Endothelial cell of umbilical vein (primary cell): ENCODE results near the gene SMARCA2. TPM values are rescaled to one million over a fixed set of nuclear protein-coding genes. Genes with fewer than 3 reads are reported as not detected.

Experiments
- BruUV-seq: library from RNA; stranded (reverse); fragments of 400-500 nt; replicated peaks from 2 replicates; lab custom pipeline; 2021; lab: Mats Ljungman, UMichigan
- CTCF ChIA-PET: fragments of 300-600, 350-600 bp; sonication (Branson Sonifier 250); formaldehyde crosslinking; loops from one replicate; lab custom pipeline; 2021; ENCODE audit warnings: antibody characterized with exemption, inconsistent platforms; lab: Charles Lee
- POLR2A ChIA-PET: fragments of 300-600, 350-600 bp; sonication (Branson Sonifier 250); formaldehyde crosslinking; loops from one replicate; lab custom pipeline; 2021; ENCODE audit warnings: antibody characterized with exemption, inconsistent platforms; lab: Charles Lee
- DNase-seq: peaks from one replicate; pipeline ENCODE4 v3.0.0-alpha.2; 2011; ENCODE audit warnings: low read depth, low spot score
- FAIRE-seq: peaks from 2 replicates; lab custom pipeline; 2011; peaks lifted over from hg19 to GRCh38; lab: Jason Lieb, UNC
- H2AFZ ChIP-seq: 2 replicates; pipeline ENCODE4 v1.6.0; 2012; ENCODE audit warnings: low read depth, low read length, control low read depth, inconsistent platforms
- H3K27ac ChIP-seq: 2 replicates; pipeline ENCODE4 v1.5.1; 2011; ENCODE audit warnings: low read depth, mild to moderate bottlenecking, control low read depth, low read length, moderate library complexity; ENCODE audit not compliant: insufficient read depth
- H3K27me3 ChIP-seq, 2 experiments: 2 replicates each; pipeline versions ENCODE4 v1.6.0 to v1.6.1; 2011; ENCODE audit warnings: low read length in 2 of 2, mixed read lengths in 1 of 2; ENCODE audit not compliant: control insufficient read depth in 2 of 2, insufficient read depth in 2 of 2
- H3K36me3 ChIP-seq, 2 experiments: 2 replicates in 1 of 2; 3 replicates in 1 of 2; pipeline ENCODE4 v1.5.1; 2011; ENCODE audit warnings: low read length in 2 of 2, mild to moderate bottlenecking in 1 of 2, moderate library complexity in 1 of 2; ENCODE audit not compliant: control insufficient read depth in 2 of 2, insufficient read depth in 2 of 2; ENCODE audit errors: extremely low read depth in 1 of 2
- H3K4me1 ChIP-seq: 3 replicates; pipeline ENCODE4 v1.5.1; 2011; ENCODE audit warnings: mild to moderate bottlenecking, low read length; ENCODE audit not compliant: control insufficient read depth, insufficient read depth; ENCODE audit errors: extremely low read depth
- H3K4me2 ChIP-seq: 2 replicates; pipeline ENCODE4 v1.6.1; 2011; ENCODE audit warnings: low read length, control low read depth, mixed read lengths; ENCODE audit not compliant: insufficient read depth
- H3K4me3 ChIP-seq, 3 experiments: fragments of 200-600 bp in 1 of 3; sonication (generic), shearing (Covaris generic) in 1 of 3; replicated peaks in 1 of 3; 2 replicates each; pipeline ENCODE4 v1.5.1; 2011 to 2016; ENCODE audit warnings: control low read depth in 3 of 3, low read length in 3 of 3, mild to moderate bottlenecking in 2 of 3, inconsistent platforms in 1 of 3, low read depth in 1 of 3, moderate library complexity in 1 of 3; ENCODE audit not compliant: insufficient read depth in 1 of 3
- H3K79me2 ChIP-seq: 2 replicates; pipeline ENCODE4 v1.6.0; 2012; ENCODE audit warnings: low read length, inconsistent platforms; ENCODE audit not compliant: control insufficient read depth, insufficient read depth
- H3K9ac ChIP-seq: replicated peaks from 2 replicates; pipeline ENCODE3; 2011; ENCODE audit warnings: low read length, control low read depth; ENCODE audit not compliant: insufficient read depth; ENCODE audit errors: extremely low read depth
- H3K9me1 ChIP-seq: replicated peaks from 3 replicates; pipeline ENCODE4 v1.6.0; 2011; ENCODE audit warnings: mild to moderate bottlenecking, low read length; ENCODE audit not compliant: control insufficient read depth, insufficient read depth; ENCODE audit errors: extremely low read depth
- H3K9me3 ChIP-seq: replicated peaks from 2 replicates; pipeline ENCODE4 v1.5.1; 2012; ENCODE audit warnings: low read length, inconsistent platforms; ENCODE audit not compliant: control insufficient read depth, insufficient read depth
- H4K20me1 ChIP-seq: replicated peaks from 2 replicates; pipeline ENCODE3; 2011; ENCODE audit warnings: mild to moderate bottlenecking, low read length; ENCODE audit not compliant: control insufficient read depth, insufficient read depth; ENCODE audit errors: extremely low read depth
- EZH2 ChIP-seq: IDR thresholded peaks from 2 replicates; pipeline ENCODE4 v1.6.1; 2012; ENCODE audit warnings: borderline replicate concordance, low read depth, mild to moderate bottlenecking, moderate library complexity, low read length, inconsistent platforms; ENCODE audit not compliant: severe bottlenecking
- FOS ChIP-seq: IDR thresholded peaks from 2 replicates; pipeline ENCODE4 v1.6.1; 2011; ENCODE audit warnings: mild to moderate bottlenecking, low read length, moderate library complexity, borderline replicate concordance; ENCODE audit not compliant: insufficient read depth
- GATA2 ChIP-seq: IDR thresholded peaks from 2 replicates; pipeline ENCODE4 v1.7.0; 2011; ENCODE audit warnings: low read depth, mild to moderate bottlenecking, moderate library complexity, mixed read lengths, low read length; ENCODE audit not compliant: insufficient read length, insufficient read depth
- JUN ChIP-seq: IDR thresholded peaks from 2 replicates; pipeline ENCODE4 v1.6.1; 2011; ENCODE audit warnings: borderline replicate concordance, low read depth; ENCODE audit not compliant: insufficient read length, insufficient read depth
- MYC ChIP-seq: IDR thresholded peaks from one replicate; pipeline ENCODE4 v1.6.1; 2011; ENCODE audit warnings: mild to moderate bottlenecking, low read depth, low read length
- POLR2A ChIP-seq: IDR thresholded peaks from 2 replicates; pipeline ENCODE4 v1.6.1; 2012; ENCODE audit warnings: low read depth, mild to moderate bottlenecking, control low read depth, low read length
- POLR2AphosphoS5 ChIP-seq: IDR thresholded peaks from 2 replicates; pipeline ENCODE4 v1.6.1; 2012; ENCODE audit warnings: low read depth, mild to moderate bottlenecking, control low read depth, low read length, moderate library complexity; ENCODE audit not compliant: insufficient read depth
- dilution Hi-C: fragments of 300-500 bp; cut with MboI; formaldehyde crosslinking; loops from one replicate; pipeline ENCODE4 v1.15.0; 2019; ENCODE audit warnings: low sequenced_read_pairs; ENCODE audit not compliant: extremely low pct_ligation_motif_present
- intact Hi-C: fragments of 100-400 bp; cut with micrococcal nuclease; formaldehyde crosslinking; loops from one replicate; pipeline ENCODE4 v1.10.0; 2022
- polyA plus RNA-seq, 4 experiments: library from polyadenylated mRNA; depleted of rRNA in 3 of 4; stranded (reverse) in 3 of 4; unstranded in 1 of 4; fragments of >200 nt; gene quantifications; 2 replicates each; pipeline versions ENCODE4 v1.2.1 to v1.2.3, GENCODE V29; 2011 to 2012; ENCODE audit warnings: missing spikeins in 1 of 4
- total RNA-seq: library from RNA; stranded (reverse); gene quantifications from 2 replicates; pipeline ENCODE4 v1.2.3, GENCODE V29; 2021
- TF ChIP-seq, protein P1 (sequence below), 2 donors: IDR thresholded peaks; 1 replicate in 1 of 2; 2 replicates in 1 of 2; pipeline ENCODE4 v1.5.1; 2011; ENCODE audit warnings: low read length in 2 of 2, mild to moderate bottlenecking in 2 of 2, moderate library complexity in 2 of 2, control low read depth in 1 of 2, inconsistent platforms in 1 of 2, low read depth in 1 of 2; ENCODE audit not compliant: insufficient read depth in 1 of 2; ENCODE audit errors: extremely low read depth in 1 of 2
- TF ChIP-seq, protein P2 (sequence below): IDR thresholded peaks from 2 replicates; pipeline ENCODE4 v1.6.1; 2011; ENCODE audit not compliant: insufficient read depth, insufficient read length

SMARCA2 gene
- total and polyA plus RNA-seq, 2 donors (not counting 3 experiments of a cell fraction or from before 2014, with no cell fraction given) = 54.5 to 79.9 TPM

DNA sequence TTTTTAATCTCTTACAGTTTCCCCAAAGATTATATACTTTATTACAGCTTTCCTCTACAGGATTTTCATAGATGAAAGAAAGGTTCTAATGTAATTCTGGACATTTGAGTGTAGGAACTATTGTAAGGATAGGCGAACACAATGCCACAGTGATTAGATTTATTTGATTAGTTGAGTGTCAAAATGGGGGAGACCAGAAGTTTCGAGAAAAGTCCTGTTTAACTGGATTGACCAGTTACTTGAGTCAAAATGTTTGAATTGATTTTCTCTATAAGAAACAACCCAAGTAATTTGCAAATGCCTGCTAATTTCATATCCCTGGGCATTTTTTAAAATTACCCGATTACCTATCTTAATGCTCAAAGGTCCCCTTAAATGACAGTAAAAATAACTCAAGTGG, 50.6 kb downstream of the SMARCA2 start:
- ChIA-PET POLR2A (no interaction called here), CTCF (interaction anchor here (1.0 to 1.5 kb wide), 2 partner anchors 12 to 22 kb away, joined by 3 to 4 read pairs; no protein-coding TSS in a partner anchor)
- Histone ChIP-seq H3K4me2 (no peak overlapping the region), H3K4me1 (no peaks in the 10 kb centered on the region), H2AFZ (no peak overlapping the region), H3K4me3 (no peak overlapping the region), H3K9me1 (no peaks in the 10 kb centered on the region), H3K79me2 (no peaks in the 10 kb centered on the region), H3K27ac (no peak overlapping the region), H3K9ac (no peak overlapping the region), H3K36me3 (peaks cover 4 to 5% of the 10 kb centered on the region in 2 experiments), H3K27me3 (no peaks in the 10 kb centered on the region), H3K9me3 (no peaks in the 10 kb centered on the region), H4K20me1 (no peaks in the 10 kb centered on the region)
- TF ChIP-seq GATA2 (no peak), FOS (no peak), POLR2A (no peak), JUN (no peak), POLR2AphosphoS5 (no peak), MYC (no peak), EZH2 (no peak)
- TF ChIP-seq, protein P1, sequence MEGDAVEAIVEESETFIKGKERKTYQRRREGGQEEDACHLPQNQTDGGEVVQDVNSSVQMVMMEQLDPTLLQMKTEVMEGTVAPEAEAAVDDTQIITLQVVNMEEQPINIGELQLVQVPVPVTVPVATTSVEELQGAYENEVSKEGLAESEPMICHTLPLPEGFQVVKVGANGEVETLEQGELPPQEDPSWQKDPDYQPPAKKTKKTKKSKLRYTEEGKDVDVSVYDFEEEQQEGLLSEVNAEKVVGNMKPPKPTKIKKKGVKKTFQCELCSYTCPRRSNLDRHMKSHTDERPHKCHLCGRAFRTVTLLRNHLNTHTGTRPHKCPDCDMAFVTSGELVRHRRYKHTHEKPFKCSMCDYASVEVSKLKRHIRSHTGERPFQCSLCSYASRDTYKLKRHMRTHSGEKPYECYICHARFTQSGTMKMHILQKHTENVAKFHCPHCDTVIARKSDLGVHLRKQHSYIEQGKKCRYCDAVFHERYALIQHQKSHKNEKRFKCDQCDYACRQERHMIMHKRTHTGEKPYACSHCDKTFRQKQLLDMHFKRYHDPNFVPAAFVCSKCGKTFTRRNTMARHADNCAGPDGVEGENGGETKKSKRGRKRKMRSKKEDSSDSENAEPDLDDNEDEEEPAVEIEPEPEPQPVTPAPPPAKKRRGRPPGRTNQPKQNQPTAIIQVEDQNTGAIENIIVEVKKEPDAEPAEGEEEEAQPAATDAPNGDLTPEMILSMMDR (IDR thresholded peaks at IDR 0.05; ENCODE audit: extremely low read depth in 1 of 2, insufficient read depth in 1 of 2, low read depth in 1 of 2, low read length in 2 of 2) = no peak
- TF ChIP-seq, protein P2, sequence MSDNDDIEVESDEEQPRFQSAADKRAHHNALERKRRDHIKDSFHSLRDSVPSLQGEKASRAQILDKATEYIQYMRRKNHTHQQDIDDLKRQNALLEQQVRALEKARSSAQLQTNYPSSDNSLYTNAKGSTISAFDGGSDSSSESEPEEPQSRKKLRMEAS = no peak
- dilution Hi-C loops = no loop called here
- DNase-seq (no peak), FAIRE-seq (no peak)
- intact Hi-C loops = no loop called here
- BruUV-seq = no TSS peak
